A549 treated with CpdA at 1 μM for 4 hours (cell line): ENCODE data around the gene SLC5A12. TPM values are rescaled to one million over a fixed set of nuclear protein-coding genes. Genes with fewer than 3 reads are reported as not detected.

ENCODE experiments used
- total RNA-seq: library from RNA; stranded (reverse); fragments of 200-300 nt; extraction: Qiagen RNA extraction; gene quantifications from 5 replicates; pipeline ENCODE4 v1.2.3, GENCODE V29; 2022; ENCODE audit warnings: low read depth

Gene SLC5A12, protein sequence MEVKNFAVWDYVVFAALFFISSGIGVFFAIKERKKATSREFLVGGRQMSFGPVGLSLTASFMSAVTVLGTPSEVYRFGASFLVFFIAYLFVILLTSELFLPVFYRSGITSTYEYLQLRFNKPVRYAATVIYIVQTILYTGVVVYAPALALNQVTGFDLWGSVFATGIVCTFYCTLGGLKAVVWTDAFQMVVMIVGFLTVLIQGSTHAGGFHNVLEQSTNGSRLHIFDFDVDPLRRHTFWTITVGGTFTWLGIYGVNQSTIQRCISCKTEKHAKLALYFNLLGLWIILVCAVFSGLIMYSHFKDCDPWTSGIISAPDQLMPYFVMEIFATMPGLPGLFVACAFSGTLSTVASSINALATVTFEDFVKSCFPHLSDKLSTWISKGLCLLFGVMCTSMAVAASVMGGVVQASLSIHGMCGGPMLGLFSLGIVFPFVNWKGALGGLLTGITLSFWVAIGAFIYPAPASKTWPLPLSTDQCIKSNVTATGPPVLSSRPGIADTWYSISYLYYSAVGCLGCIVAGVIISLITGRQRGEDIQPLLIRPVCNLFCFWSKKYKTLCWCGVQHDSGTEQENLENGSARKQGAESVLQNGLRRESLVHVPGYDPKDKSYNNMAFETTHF
- not detected in 5 replicates for total RNA-seq

DNA sequence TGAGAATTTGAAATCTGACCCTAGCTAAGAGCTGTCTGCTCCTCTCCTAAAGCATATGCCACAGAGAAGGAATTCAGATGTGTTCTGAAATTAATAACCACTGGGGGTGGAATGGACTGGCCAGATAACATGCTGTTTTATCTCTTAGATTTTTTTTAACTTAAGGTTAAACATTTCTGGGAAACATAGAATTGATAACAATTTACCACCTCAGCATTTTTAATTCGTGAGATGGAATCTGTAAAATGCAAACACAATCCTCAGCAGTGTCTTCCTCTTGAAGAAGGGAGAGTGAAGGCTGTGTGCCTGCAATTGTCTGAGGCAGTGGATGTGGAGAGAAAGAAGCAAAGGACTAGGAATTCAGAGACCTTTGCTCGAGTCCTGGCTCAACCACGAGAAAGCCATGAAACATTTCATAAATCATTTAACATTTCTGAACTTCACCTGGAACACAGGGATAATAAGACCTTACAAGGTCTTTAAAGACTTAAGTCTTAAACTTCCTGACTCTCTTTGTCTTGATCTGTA lies at the start of gene SLC5A12:
Gene SLC5A12 (minus strand): TSS at position 113 of the 528 bp plus-strand sequence. CDS start 346 bp downstream, outside the sequence.

Other genes starting within 250 kb of the SLC5A12 start
- not detected in 5 replicates for gene MUC15, start 149.8 kb downstream of the SLC5A12 start, total RNA-seq